ENCODE data around the gene PPEF1. TPM values are rescaled to one million over a fixed set of nuclear protein-coding genes. Genes with fewer than 3 reads are reported as not detected.
"Not testable (repeated sequence)": the region's sequence is repeated elsewhere in the genome, so short reads cannot be mapped to it uniquely, and the experiment has no call there.

Gene PPEF1
- total RNA-seq, 1 donor from 2014 or later: 1.3 TPM

GRCh38 chrX:18793601-18794089 is 86.2 kb downstream of the PPEF1 start:
- DNase-seq: no peak

DNA sequence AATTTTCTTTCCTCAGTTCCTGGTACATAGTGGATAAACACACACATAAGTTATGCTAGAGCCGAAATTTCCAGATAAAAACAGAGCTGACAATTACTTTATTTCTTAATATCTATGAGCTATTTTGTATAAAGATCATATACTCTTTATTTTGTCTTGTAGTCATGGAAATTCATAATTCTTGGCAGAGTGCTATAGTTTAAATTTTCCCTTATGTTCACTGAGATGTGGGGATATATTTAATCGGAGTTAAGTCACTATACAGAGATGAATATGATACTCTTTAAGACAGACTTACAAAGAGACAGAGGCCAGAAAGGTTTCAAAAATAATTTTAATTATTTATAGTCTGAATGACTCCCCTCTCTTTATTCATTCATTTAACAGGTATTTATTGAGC is 89.7 kb downstream of the PPEF1 start:
- DNase-seq: no peak

GRCh38 chrX:18799911-18800310 is 92.5 kb downstream of the PPEF1 start:
- no peak for DNase-seq

DNA sequence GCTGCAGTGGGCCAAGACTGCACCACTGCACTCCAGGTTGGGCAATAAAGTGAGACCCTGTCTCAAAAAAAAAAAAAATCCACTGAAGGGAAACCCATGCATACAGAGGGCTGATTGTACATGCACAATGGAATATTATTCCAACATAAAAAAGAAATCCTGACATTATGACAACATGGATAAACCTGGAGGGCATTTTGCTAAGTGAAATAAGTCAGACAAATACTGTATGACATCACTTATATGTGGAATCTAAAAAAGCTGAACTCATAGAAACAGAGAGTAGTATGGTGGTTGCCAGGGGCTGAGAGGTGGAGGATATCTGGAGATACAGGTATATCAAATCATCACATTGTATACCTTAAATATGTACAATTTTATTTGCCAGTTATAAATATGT is 102.2 kb downstream of the PPEF1 start:
- DNase-seq: no peak

- DNase-seq: no peak
These were observed 103.0 kb downstream of the PPEF1 start for GRCh38 chrX:18810416-18810815.

GRCh38 chrX:18825375-18825774 is 117.9 kb downstream of the PPEF1 start:
- DNase-seq: no peak

- no peak for DNase-seq
These were observed 121.5 kb downstream of the PPEF1 start for GRCh38 chrX:18828832-18829404.

GRCh38 chrX:18833071-18833731 is 125.8 kb downstream of the PPEF1 start:
- DNase-seq: no peak

- DNase-seq: not testable (repeated sequence)
These were observed 140.5 kb downstream of the PPEF1 start for GRCh38 chrX:18847901-18848300.

DNA sequence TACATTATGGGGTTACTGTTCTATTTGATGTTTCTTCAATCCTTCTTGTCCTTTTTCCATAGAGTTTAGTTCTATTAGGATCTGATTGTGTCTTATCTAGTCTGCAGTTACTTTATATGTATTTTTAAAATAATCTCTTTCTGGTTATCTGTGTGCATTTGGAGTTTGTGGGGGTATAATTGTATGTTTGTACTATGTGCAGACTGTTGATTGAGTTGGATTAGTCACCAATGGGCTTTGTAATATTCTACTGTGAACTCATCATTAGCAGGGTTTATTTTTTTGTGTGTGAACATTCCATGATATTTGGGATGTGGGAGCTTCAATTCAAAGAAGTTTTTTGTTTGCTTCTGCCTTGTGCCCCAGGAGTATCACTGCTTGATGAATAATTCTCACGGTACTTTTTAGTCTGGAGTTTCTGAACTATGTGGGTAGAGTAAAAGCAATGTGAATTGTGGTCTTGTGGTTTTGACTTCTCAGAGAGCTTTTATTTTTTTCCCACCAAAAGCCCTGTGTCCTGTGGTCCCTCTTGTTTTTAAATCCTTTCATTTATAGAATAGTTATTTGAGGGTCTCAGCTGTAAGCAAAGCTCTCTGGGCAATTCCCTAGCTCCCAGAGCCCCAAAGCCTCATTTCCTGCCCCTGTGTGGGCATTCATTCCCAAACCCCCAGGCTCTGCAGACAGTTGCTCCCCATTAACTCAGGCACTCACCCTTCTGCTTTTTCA is 148.6 kb downstream of the PPEF1 start:
- no peak for DNase-seq

DNA sequence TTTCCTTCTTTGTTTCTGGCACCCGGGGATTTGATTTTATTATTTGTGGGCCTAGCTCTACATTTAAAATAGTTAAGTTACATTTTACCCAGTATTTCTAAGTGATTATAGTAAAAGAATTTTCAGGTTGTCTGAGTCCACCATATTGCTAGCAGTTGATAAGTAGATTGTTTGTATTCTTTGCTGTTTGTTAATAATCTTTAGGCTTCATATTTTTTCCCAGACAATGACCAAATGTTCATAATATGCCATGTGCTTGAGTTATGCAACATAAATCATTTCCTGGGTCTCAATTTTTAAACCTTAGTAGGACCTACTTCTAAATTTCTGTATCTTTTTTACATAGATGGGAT is 149.2 kb downstream of the PPEF1 start:
- no peak for DNase-seq

- no peak for DNase-seq
These were observed 154.1 kb downstream of the PPEF1 start for GRCh38 chrX:18861511-18861910.

- no peak for DNase-seq
These were observed 157.0 kb downstream of the PPEF1 start for GRCh38 chrX:18864390-18864920.

- DNase-seq: no peak
These were observed 163.9 kb downstream of the PPEF1 start for GRCh38 chrX:18871161-18871890.

DNA sequence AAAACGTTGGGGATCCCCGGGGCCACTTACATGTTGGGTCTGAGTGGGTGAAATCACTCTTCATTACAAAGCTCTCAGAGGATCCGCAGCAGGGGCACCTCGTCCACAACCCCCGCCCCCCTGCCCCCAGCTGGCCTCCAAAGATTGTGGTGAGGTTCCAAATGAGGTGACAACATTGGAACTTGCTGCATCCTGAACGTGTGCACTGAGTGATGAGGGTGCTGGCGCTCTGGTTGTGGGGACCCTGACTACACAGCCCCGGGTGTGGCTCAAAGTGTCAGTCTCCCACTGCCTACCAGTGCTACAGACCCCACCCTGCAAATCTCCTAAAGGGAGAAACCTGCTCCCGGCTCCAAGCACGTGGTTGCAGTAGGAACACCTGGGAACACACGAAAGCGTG is 164.5 kb downstream of the PPEF1 start:
- DNase-seq: no peak

DNA sequence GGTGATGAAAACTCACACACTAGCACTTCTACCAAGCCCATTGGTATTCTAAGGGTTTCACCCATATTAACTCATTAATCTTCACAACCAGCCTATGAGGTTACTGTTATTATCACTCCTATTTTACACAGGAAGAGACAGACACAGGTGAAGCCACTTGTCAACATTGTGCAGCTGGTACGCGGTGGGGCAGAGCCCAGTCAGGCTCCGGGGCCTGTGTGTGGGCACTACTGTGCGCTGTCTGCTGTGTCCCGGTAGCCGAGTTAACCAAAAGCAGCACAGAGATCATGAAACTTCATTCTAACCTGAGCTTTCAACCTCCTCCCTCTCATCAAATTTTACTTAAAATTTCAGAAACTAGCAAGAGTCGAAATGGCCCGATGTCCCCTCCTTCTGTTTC is 165.2 kb downstream of the PPEF1 start:
- DNase-seq: no peak

GRCh38 chrX:18873189-18873791 is 165.8 kb downstream of the PPEF1 start:
- DNase-seq: peak; percentile 34

DNA sequence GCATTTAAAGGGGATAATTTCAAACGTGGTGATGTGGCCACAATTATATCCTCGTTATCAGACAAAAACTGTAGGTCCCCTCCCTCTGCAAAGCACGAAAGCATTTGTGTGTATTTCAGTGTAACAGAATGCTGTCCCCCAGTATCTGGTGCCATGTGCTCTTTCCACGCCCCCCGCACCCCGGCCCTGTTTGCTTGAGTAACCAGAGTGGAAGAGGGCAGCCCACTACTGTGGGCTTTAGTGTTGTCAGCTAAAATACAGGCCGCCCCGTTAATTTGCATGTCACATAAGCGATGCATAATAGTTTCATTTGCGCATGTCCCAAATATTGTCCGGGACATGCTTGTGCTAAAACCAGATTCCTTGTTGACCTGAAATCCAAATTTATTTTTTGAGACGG is 166.4 kb downstream of the PPEF1 start:
- DNase-seq: no peak

- DNase-seq: no peak
These were observed 167.3 kb downstream of the PPEF1 start for GRCh38 chrX:18874560-18875255.

DNA sequence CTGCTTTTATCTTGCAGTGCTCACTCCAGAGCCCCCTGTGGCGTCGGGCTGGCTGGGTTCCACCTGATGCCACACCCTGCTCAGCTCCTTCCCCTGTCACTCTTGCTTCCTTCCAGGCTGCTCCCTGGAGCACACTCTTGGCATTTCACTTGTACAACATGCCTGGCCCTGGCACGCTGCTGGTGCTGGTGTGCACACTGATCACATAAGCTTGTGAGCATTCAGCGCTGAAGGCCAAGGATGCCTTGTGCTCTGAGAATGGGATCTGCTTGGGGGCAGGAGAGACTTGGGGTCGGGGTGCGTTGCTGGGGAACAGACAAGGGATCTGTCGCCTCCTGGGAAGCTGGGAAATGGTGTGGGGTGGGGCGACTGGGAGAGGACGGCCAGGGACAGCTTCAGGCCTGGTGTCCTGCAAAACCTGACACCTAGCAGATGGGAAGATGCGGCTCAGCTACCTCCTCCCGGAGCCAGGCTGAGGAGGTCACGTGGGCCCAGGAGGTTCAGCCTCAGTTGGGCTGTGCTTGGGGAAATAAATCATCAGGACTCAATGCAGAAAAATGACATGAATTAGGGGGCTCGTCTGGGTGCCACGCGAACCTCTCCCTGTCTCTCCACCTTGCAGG is 167.9 kb downstream of the PPEF1 start:
- no peak for DNase-seq

DNA sequence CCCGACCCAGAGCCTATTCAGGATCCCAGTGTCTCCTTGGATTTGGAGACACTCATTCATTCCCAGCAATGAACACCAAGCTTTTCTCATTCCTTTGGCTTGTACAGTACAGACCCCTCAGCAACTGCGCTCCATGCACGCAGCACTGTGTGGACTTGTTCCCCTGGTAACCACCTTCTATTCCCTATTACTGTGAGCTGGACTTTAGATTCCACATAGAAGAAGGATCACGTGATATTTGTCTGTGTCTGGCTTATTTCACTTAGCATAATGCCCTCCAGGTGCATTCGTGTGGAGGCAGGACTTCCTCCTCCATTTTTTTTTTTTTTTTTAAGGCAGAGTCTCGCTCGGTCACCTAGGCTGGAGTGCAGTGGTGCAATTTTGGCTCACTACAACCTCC is 170.0 kb downstream of the PPEF1 start:
- DNase-seq: no peak
